Breast epithelium (tissue), 4 donors: ENCODE data around the gene RILP. TPM values are rescaled to one million over a fixed set of nuclear protein-coding genes. Genes with fewer than 3 reads are reported as not detected.

ENCODE experiments used
- DNase-seq, 2 donors: peaks; one replicate each; pipeline ENCODE4 v3.0.0-alpha.2; 2019; ENCODE audit warnings: low spot score in 2 of 2
- H3K27ac ChIP-seq, 2 donors: fragments of 200-600 bp; sonication (generic) in 1 of 2; one replicate each; pipeline ENCODE4 v1.5.1; 2016 to 2019; ENCODE audit warnings: mild to moderate bottlenecking in 1 of 2
- H3K27me3 ChIP-seq, 2 donors: fragments of 200-600 bp; sonication (generic) in 1 of 2; one replicate each; pipeline versions ENCODE4 v1.5.1 to v1.6.0; 2017 to 2019; ENCODE audit warnings: control low read depth in 1 of 2, mild to moderate bottlenecking in 1 of 2
- H3K36me3 ChIP-seq: fragments of 200-600 bp; one replicate; pipeline ENCODE4 v1.5.1; 2019
- H3K4me1 ChIP-seq, 2 donors: fragments of 200-600 bp; sonication (generic); one replicate each; pipeline ENCODE4 v1.5.1; 2016 to 2019; ENCODE audit warnings: control low read depth in 1 of 2
- H3K4me3 ChIP-seq, 3 donors: fragments of 200-600 bp; sonication (generic); 1 replicate in 2 of 3; 2 replicates in 1 of 3; pipeline ENCODE4 v1.5.1; 2016 to 2019; ENCODE audit warnings: mild to moderate bottlenecking in 3 of 3, moderate library complexity in 2 of 3
- H3K9me3 ChIP-seq, 2 donors: fragments of 200-600 bp; sonication (generic) in 1 of 2; one replicate each; pipeline ENCODE4 v1.5.1; 2016 to 2019; ENCODE audit warnings: control low read depth in 1 of 2
- CTCF ChIP-seq, 3 donors: fragments of 450-650 bp; IDR thresholded peaks; one replicate each; pipeline ENCODE4 v1.5.1; 2016 to 2017; ENCODE audit warnings: antibody characterized with exemption in 3 of 3, mild to moderate bottlenecking in 3 of 3, moderate library complexity in 3 of 3
- POLR2A ChIP-seq: fragments of 450-650 bp; IDR thresholded peaks from one replicate; pipeline ENCODE4 v1.6.1; 2016; ENCODE audit warnings: antibody characterized with exemption, mild to moderate bottlenecking, moderate library complexity
- POLR2AphosphoS5 ChIP-seq, 3 donors: sonication (generic); formaldehyde crosslinking; IDR thresholded peaks; one replicate each; pipeline ENCODE4 v1.6.1; 2017; ENCODE audit warnings: antibody characterized with exemption in 3 of 3
- intact Hi-C: fragments of 100-400 bp; cut with DNase I; formaldehyde crosslinking; loops from one replicate; pipeline ENCODE4 v1.15.1; 2023; ENCODE audit warnings: low total_unique reads
- total RNA-seq, 3 donors: library from RNA; depleted of rRNA; stranded (reverse); fragments of >200 nt; gene quantifications; one replicate each; pipeline ENCODE4 v1.1.0, GENCODE V29; 2016

Gene RILP
- total RNA-seq, 3 donors from 2014 or later = 15.4 to 42.7 (median 31.1) TPM

- peak overlapping the region; percentile 55 to 70 for H3K27ac ChIP-seq
- no peaks in the 10 kb centered on the region for H3K36me3 ChIP-seq
- H3K4me1 ChIP-seq = peaks cover 0 to 6% of the 10 kb centered on the region in 2 donors
- H3K9me3 ChIP-seq = no peaks in the 10 kb centered on the region
- H3K4me3 ChIP-seq = no peak overlapping the region
- no peak for TF ChIP-seq POLR2A
- TF ChIP-seq POLR2AphosphoS5 (IDR thresholded peaks at IDR 0.05) = no peak
- TF ChIP-seq CTCF (IDR thresholded peaks at IDR 0.05) = no peak
- peak in 1 of 2 donors; percentile 56 for DNase-seq
- intact Hi-C loops = loop anchor here (10.0 kb wide), 1 partner anchor 376 kb away; no protein-coding TSS in a partner anchor
- no peaks in the 10 kb centered on the region for H3K27me3 ChIP-seq
These were observed 9.2 kb downstream of the RILP start for GRCh38 chr17:1640329-1641064.

- intact Hi-C loops = loop anchor here (10.0 kb wide), 1 partner anchor 375 kb away; no protein-coding TSS in a partner anchor
These were observed 10.0 kb downstream of the RILP start for GRCh38 chr17:1639549-1640180.

GRCh38 chr17:1638624-1639300 is 10.9 kb downstream of the RILP start:
- Histone ChIP-seq H3K9me3 (no peaks in the 10 kb centered on the region), H3K4me3 (no peak overlapping the region), H3K4me1 (peaks cover 0 to 1% of the 10 kb centered on the region in 2 donors), H3K27ac (no peak overlapping the region), H3K27me3 (no peaks in the 10 kb centered on the region), H3K36me3 (no peaks in the 10 kb centered on the region)
- intact Hi-C loops = no loop called here
- DNase-seq = no peak
- no peak for TF ChIP-seq POLR2AphosphoS5 (IDR thresholded peaks at IDR 0.05)
- no peak for TF ChIP-seq CTCF (IDR thresholded peaks at IDR 0.05)
- TF ChIP-seq POLR2A = no peak

More at GRCh38 chr17:1639549-1640180, 10.0 kb downstream of the RILP start:
- Histone ChIP-seq H3K27ac (peak overlapping the region; percentile 55 to 70), H3K27me3 (no peaks in the 10 kb centered on the region), H3K4me3 (no peak overlapping the region), H3K36me3 (no peaks in the 10 kb centered on the region), H3K9me3 (no peaks in the 10 kb centered on the region), H3K4me1 (peaks cover 0 to 6% of the 10 kb centered on the region in 2 donors)
- TF ChIP-seq POLR2A (no peak), POLR2AphosphoS5 (IDR thresholded peaks at IDR 0.05) (no peak), CTCF (IDR thresholded peaks at IDR 0.05) (no peak)
- no peak for DNase-seq

- TF ChIP-seq CTCF (IDR thresholded peaks at IDR 0.05) (no peak), POLR2A (no peak), POLR2AphosphoS5 (IDR thresholded peaks at IDR 0.05) (no peak)
- Histone ChIP-seq H3K36me3 (no peaks in the 10 kb centered on the region), H3K4me3 (no peak overlapping the region), H3K4me1 (no peaks in the 10 kb centered on the region), H3K27me3 (no peaks in the 10 kb centered on the region), H3K9me3 (no peaks in the 10 kb centered on the region), H3K27ac (no peak overlapping the region)
- intact Hi-C loops = no loop called here
- DNase-seq = no peak
These were observed 11.5 kb downstream of the RILP start for GRCh38 chr17:1638171-1638590.
